NCI-H748 (cell line): ENCODE results near the gene ZNF335.
"Not testable (repeated sequence)": the region's sequence is repeated elsewhere in the genome, so short reads cannot be mapped to it uniquely, and the experiment has no call there.

Experiments
- DNase-seq: peaks from one replicate; lab custom pipeline; 2025; ENCODE audit not compliant: unreplicated experiment; lab: John Stamatoyannopoulos, UW

ZNF335 gene

DNA sequence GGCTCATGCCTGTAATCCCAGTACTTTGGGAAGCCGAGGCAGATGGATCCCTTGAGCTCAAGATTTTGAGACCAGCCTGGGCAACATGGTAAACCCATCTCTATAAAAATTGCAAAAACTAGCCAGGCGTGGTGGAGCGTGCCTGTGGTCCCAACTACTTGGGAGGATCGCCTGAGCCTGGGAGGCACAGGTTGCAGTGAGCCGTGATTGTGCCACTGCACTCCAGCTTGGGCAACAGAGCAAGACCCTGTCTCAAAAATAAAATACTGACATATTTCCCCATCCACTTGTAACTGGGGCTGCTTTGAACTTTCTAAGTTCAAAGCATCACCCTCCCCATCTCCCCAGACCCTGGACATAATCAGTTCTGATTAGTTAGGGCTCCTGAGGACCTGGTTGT, 29.5 kb upstream of the ZNF335 start:
- no peak for DNase-seq

DNA sequence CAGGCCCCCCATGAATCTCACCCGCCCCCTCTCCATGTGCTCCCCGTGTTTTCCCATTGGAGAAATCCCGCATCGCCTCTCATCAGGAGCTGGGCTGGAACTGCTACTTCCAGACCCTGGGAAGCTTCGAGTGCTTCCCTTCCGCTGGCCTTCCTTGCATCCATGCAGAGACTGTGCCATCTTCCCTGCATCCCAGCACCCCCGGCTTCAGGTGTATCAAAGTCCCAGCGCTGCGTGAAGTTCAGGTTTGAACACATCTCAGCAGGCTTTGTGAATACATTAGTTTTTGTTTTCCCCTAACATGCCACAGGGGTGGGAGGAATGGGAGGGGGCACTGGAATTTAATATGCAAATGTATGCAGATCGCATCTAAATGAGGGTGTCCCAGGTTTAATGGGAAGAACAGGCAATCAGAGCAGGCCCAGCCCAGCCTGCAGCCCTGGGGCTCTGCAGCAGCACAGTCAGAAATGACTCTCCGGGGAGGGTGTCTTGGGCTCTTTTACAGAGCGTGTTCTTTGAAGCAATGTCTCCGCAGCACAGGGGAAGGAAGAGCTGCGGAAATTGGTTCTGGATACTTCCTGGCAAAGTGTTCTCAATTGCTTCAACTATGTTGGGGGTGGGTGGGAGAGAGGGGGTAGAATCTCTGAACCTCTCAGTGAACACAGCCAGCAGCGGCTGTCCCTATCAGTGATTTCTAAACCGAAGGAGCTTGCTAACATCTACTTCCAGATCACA, 28.4 kb upstream of the ZNF335 start:
- DNase-seq, result no peak

GRCh38 chr20:45999557-46000261, 27.7 kb upstream of the ZNF335 start:
- no peak for DNase-seq

- no peak for DNase-seq
Measured at GRCh38 chr20:45998761-45999160, 26.8 kb upstream of the ZNF335 start.

GRCh38 chr20:45998337-45998736, 26.3 kb upstream of the ZNF335 start:
- DNase-seq, result no peak

GRCh38 chr20:45997187-45997586, 25.2 kb upstream of the ZNF335 start:
- DNase-seq, result no peak

DNA sequence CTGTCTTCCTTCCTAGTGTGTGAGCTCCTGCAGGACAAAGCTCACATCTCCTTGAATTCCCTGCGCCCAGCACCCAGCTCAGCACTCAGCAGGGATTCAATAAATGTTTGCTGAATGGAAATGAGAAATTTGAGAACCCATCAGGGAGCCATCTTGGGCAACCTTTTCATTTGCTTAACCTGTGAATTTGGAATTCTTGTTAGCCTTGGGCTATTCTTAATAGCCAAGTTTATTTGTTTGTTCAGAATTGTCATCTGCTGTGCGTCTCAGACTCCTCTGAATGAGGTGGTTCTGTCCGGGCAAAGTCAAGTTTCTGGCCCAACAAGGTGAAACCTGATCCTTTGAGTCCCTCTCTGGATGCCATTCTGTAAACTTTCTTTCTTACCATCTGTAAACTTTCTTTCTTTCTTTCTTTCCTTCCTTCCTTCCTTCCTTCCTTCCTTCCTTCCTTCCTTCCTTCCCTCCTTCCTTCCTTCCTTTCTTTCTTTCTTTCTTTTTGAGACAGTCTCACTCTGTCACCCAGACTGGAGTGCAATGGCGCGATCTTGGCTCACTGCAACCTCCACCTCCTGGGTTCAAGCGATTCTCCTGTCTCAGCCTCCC, 23.6 kb upstream of the ZNF335 start:
- not testable (repeated sequence) for DNase-seq

GRCh38 chr20:45994761-45995493, 22.9 kb upstream of the ZNF335 start:
- no peak for DNase-seq

DNA sequence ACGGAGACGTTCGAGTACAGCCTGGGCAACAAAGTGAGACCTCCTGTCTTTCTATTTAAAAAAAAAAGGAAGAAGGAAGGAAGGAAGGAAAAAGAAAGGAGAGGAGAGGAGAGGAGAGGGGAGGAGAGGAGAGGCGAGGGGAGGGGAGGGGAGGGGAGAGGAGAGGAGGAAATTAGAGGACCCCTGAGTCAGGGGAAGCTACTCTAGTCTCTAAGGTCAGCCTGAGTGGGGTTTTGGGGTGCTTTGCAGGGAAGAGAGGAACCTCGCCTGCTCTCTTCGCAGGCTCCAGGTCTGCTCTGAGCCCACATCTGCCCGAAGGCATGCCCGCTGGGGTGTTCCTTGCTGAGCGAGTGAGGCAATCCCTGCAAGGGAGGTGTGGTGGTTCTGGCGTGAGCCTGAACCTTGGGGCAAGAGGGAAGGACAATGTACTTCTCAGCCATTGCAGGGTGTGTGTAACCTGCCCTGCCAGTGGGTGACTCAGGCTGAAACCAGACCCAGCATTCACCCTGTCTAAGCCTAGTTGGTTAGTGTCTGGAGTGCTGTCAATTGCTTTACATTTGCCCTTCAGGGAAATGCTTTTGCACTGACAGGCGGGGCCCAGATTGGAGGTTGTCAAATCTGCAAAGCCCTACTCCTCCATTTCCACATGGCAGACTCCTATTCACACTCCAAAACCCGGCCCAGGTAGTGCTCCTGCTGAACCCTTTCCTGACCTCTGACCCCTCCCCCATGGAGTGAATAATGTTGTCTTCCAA, 21.4 kb upstream of the ZNF335 start:
- no peak for DNase-seq

DNA sequence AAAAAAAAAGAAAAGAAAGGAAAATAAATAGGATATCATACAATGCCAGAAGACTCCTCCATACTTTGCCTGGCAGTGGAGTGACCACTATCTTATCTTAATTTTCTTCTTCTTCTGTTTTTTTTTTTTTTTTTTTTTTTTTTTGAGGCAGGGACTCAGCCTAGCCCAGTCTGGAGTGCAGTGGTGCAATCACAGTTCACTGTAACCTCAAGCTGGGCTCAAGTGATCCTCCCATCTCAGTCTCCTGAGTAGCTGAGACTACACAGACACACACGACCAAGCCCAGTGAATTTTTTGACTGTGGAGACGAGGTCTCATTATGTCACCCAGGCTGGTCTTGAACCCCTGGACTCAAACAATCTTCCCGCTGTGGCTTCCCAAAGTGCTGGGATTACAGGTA, 19.6 kb upstream of the ZNF335 start:
- DNase-seq, result no peak

- not testable (repeated sequence) for DNase-seq
Measured at GRCh38 chr20:45988830-45989229, 16.8 kb upstream of the ZNF335 start.

DNA sequence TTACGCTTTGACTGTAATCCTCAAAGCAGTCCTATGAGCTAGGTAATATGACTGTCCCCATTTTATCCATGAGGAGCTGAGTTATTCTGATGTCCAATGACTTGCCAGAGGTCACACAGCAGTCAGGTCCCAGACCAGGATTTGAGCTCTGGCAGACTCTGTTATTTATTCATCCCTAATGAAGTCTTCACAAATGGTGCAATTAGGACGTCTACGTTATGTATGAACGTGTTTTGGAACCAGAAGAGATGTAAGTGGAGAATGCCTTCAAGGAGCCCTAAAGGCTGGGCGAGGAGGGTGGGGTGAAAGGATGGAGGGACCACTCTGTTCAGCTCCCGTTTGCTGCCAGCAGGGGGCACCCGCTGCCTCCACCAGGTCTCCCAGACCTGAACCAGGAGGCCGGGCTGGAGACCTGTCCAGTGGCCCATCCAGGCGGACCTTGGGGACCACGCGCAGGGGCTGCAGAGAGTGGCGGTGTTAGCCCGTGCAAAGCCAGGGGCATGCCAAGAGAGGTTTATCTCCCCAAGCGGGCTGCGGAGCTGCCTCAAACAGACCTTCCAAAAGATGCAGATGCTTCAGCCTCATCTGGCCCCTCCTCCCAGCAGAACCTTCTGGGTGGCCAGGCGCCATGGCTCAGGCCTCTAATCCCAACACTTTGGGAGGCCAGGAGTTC, 15.2 kb upstream of the ZNF335 start:
- peak; percentile 61 for DNase-seq

DNA sequence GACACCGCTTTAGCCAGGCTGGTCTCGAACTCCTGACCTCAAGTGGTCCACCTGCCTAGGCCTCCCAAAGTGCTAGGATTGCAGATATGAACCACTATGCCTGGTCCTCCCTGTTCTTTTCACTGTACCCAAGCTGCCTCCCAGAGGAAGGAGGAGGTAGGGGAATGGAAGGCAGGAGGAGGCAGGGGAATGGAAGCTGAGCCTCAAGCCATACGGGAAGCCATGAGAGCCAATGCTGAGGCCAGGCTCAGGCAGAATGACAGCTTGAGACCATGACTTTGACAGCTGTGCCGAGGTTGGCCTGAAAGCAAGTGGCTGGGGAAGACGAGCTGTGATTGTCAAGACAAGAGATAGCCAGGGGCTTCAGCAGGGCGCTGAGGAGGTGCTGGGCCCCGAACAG, 13.6 kb upstream of the ZNF335 start:
- DNase-seq, result no peak

DNA sequence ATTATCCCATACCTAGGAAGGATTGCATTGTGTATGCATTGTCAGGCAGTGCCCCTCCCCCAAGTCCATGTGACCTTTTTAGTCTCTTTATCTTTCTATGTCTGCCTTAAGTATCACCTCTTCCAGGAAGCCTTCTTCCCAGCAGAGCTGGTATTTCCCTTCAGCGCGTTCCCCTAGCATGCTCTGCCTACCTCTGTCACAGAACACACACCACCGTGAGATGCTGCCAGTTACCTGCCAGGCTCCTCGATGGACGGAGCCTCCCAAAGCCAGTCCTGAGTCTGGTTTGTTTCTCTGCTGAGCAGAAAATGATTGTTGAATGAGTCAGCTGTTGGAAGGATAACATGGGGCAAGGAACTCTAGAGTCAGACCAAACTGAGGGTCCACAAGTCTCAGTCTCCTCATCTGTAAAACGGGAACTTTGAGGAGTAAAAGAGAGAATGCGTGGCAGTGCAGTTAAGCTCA, 11.3 kb upstream of the ZNF335 start:
- no peak for DNase-seq

DNA sequence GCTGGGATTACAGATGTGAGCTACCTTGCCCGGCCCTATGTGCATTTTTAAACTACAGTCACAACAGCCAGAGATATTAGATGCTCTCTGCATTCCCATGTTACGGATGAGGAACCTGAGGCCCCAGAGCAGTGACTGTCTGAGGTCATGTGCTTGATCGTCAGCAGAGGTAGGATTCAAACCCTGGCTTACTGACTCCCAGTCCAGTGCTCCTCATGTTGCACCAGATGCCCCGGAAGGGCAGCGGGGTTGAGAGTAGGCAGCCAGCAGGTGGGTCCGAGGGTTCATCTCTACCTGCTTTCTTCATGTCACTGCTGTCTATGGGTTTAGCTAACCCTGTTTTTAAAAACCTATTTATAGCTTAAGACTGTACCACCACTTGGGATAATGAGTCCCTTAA, 9.3 kb upstream of the ZNF335 start:
- no peak for DNase-seq

DNA sequence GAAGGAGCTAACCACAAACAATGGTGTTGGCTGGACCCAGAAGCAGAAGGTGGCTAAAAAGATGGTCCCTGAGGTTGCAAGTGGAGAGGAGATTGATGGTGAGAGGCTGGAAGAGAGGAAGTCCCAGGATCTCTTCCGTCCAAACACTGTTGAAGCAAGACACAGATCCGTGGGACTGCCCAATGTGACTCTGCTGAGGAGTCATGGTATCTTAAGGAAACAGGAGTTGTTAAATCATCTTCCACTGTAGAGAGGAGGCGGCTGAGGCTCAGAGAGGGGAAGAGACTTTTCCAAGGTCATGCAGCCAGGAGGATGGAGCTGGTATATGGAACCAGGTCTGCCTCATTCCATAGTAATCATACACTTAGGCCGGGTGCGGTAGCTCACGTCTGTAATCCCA, 4.1 kb upstream of the ZNF335 start:
- DNase-seq, result no peak

DNA sequence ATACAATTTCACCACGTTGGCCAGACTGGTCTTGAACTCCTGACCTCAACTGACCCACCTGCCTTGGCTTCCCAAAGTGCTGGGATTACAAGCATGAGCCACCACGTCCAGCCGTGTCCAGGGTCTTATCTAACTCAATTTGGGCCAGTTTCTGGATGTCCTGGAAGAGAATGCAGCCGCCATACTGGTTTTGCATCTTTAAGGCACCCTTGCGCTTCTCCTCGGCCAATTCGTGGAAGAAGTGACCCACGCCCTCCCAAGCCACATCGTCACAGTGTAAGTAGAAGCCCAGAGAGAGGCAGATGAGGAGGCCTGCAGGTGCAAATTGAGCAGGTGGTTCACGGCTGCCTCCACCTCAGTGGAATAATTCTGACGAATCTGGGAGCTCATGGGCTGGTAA, 3.7 kb upstream of the ZNF335 start:
- DNase-seq, result no peak

DNA sequence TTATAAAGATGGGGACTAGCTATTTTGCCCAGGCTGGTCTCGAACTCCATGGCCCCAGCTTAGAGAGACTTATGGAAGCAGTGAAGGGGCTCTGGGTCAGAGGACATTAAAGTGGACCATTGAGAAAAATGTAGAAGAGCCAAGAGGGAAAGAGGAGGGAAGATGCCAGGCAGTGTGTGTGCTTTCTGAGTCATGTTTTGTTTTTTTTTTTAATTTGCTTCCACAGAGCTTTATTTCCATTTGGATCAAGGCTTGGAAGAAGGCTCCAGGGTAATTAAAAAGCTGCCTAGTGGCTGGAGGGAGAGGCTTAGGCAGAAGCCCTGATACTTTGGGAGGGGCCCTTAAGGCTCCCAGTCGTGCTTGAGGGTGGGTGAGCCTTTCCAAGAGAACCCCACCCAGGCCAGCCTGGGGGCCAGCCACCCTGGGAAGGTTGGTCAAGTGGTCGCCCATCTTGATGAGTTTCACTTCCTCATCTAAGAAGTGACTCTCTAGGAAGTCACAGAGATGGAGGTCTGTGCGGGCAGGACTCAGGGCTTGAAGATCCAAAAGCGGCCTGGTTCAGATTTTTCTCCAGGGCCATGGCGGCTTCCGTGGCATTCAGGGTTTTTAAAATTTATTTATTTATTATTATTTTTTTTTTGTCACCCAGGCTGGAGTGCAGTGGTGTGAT, 3.0 kb upstream of the ZNF335 start:
- DNase-seq, result no peak

DNA sequence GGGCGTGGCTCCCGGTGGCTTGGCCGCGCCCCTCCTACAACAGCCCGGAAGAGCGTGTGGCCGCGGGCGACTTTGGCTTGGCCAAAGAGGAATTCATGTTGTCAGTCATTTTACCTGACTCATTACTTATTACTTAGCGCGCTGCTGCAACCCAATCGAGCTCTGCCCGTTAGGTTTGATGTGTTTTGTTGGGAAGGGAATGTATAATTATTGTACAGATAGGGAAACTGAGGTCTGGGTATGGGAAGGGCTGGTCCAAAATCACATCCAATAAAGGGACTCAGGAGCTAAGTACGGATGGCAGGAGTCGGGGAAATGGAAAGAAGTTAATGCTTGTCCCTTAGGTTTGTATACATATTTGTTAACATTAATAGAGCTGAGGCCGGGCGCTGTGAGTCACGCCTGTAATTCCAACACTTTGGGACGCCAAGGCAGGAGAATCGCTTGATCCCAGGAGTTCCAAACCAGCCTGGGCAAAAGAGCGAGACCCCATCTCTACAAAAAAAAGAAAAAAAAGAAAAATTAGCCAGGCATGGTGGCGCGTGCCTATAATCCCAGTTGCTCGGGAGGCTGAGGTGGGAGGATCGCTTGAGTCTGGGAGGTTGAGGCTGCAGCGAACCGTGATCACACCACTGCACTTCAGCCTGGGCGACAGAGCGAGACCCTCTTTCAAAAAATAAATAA, 639 bp upstream of the ZNF335 start:
- DNase-seq, result no peak

DNA sequence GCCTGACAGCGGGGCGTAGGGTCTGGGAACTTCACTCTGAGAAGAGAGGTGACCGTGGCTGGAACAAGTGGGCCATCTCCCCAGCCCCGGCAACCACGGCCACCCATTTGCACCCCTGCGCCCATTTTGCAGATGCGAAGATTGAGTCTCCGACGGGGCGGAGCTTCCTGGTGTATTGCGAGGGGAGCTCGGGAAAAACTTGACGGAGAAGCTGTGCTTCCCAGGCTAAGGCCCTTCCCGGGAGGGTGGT, 653 bp downstream of the ZNF335 start:
- no peak for DNase-seq
